Adrenal gland (tissue), 12 donors: ENCODE data around the gene MSL2. TPM values are rescaled to one million over a fixed set of nuclear protein-coding genes. Genes with fewer than 3 reads are reported as not detected.

Source experiments
- DNase-seq, 7 donors: peaks; one replicate each; pipeline ENCODE4 v3.0.0-alpha.2; 2019 to 2020
- H3K27ac ChIP-seq, 5 donors: fragments of 200-600 bp; sonication (generic) in 4 of 5; 1 replicate in 3 of 5; 2 replicates in 2 of 5; pipeline versions ENCODE4 v1.5.1 to v1.8.0; 2016 to 2020; ENCODE audit warnings: mild to moderate bottlenecking in 1 of 5
- H3K27me3 ChIP-seq: fragments of 200-600 bp; 2 replicates; pipeline ENCODE4 v1.8.0; 2021
- H3K36me3 ChIP-seq, 2 donors: fragments of 200-600 bp; replicated peaks in 1 of 2; 1 replicate in 1 of 2; 2 replicates in 1 of 2; pipeline versions ENCODE4 v1.5.1 to v1.8.0; 2018 to 2022
- H3K4me1 ChIP-seq, 2 donors: fragments of 200-600 bp; replicated peaks in 1 of 2; 1 replicate in 1 of 2; 2 replicates in 1 of 2; pipeline versions ENCODE4 v1.5.1 to v1.8.0; 2018 to 2021
- H3K4me3 ChIP-seq, 4 donors: fragments of 200-600 bp; sonication (generic) in 3 of 4; one replicate each; pipeline ENCODE4 v1.5.1; 2016 to 2018
- H3K9me3 ChIP-seq, 3 donors: fragments of 200-600 bp; sonication (generic) in 1 of 3; replicated peaks in 1 of 3; 1 replicate in 2 of 3; 2 replicates in 1 of 3; pipeline versions ENCODE4 v1.5.1 to v1.8.0; 2016 to 2021
- POLR2A ChIP-seq, 2 donors: fragments of 450-650 bp; IDR thresholded peaks; one replicate each; pipeline ENCODE4 v1.6.1; 2017; ENCODE audit warnings: antibody characterized with exemption in 2 of 2, mild to moderate bottlenecking in 2 of 2, moderate library complexity in 1 of 2
- WGBS, 4 donors: extraction: QIAGEN DNeasy Blood & Tissue Kit in 2 of 4; methylation state at CpG; one replicate each; pipeline versions ENCODE4 v1.1.5 to v1.1.7; 2013 to 2017; 5-methylcytosine and 5-hydroxymethylcytosine counted together
- intact Hi-C, 2 donors: fragments of 100-400 bp; cut with DNase I; formaldehyde crosslinking; loops; one replicate each; pipeline versions ENCODE4 v1.14.1 to v1.15.0; 2022 to 2023
- polyA plus RNA-seq, 3 donors: library from polyadenylated mRNA; stranded (reverse); fragments of 200-250 nt in 2 of 3; fragments of 350-450 nt in 1 of 3; fragmentation: Illumina TruSeq in 1 of 3; extraction: RNeasy Lipid Tissue Mini Kit (QIAGEN cat#74804) in 1 of 3; gene quantifications; one replicate each; pipeline ENCODE4 v1.2.3, GENCODE V29; 2013 to 2014
- total RNA-seq, 9 donors: library from RNA; depleted of rRNA in 4 of 9; stranded (reverse); fragments of >200 nt in 4 of 9; fragments of 120-200 nt in 1 of 9; fragmentation: NEBNext Ultra II Directional in 1 of 9; extraction: Animal tissue kit (Norgen Biotek cat#: 25700) in 1 of 9; gene quantifications; one replicate each; pipeline versions ENCODE4 v1.1.0 to v1.2.4, GENCODE V29; 2013 to 2023
- TF ChIP-seq, protein P1 (sequence below), 6 experiments: fragments of 450-650 bp in 4 of 6; fragments of 200-600 bp in 2 of 6; sonication (generic) in 1 of 6; IDR thresholded peaks; 1 replicate in 5 of 6; 2 replicates in 1 of 6; pipeline versions ENCODE4 v1.5.1 to v1.8.0; 2016 to 2021; ENCODE audit warnings: antibody characterized with exemption in 6 of 6, mild to moderate bottlenecking in 2 of 6, moderate library complexity in 1 of 6
- donor health status: healthy with polysubstance abuse.
- donor health status: Bipolar disorder and iron deficiency.
- donor health status: DM: yes; HTN: yes; CAD: no.
- donor health status: DM: no; HTN: no; CAD: no.
- donor health status: DM: no; HTN: no; CAD: no.
- donor health status: DM: yes; HTN: yes; CAD: no.

The MSL2 gene
- total and polyA plus RNA-seq, 12 donors, result 4.0 to 36.0 (median 19.1) TPM

DNA sequence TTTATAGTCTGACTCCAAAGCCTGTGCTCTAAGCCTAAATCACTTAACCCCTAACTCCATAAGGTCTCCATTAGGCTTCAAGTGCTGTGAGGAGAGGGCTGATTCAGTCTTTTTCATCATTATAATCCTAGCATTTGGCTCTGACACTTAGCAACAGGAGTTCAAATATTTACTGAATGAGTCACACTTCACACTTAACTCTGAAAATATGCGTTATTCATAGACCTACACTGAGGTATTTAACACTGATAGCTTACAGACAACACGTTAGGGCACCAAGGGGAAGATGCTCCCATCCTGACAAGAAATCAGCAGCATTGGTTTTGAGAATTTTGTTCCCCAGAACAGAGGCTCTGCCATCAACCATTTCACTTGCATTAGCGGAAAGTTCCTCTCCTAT, 53.5 kb downstream of the MSL2 start:
- H3K27ac ChIP-seq, result peak overlapping the region in 1 of 5 donors; percentile 23
- intact Hi-C loops, result no loop called here

GRCh38 chr3:136141891-136142290, 54.2 kb downstream of the MSL2 start:
- peaks cover 2 to 15% of the 10 kb centered on the region in 2 donors for H3K4me1 ChIP-seq
- no peak overlapping the region for H3K4me3 ChIP-seq
- 89 to 93% (median 91%) methylated on average over 4 of the region's 4 CpGs for WGBS, 4 donors
- TF ChIP-seq, protein P1, sequence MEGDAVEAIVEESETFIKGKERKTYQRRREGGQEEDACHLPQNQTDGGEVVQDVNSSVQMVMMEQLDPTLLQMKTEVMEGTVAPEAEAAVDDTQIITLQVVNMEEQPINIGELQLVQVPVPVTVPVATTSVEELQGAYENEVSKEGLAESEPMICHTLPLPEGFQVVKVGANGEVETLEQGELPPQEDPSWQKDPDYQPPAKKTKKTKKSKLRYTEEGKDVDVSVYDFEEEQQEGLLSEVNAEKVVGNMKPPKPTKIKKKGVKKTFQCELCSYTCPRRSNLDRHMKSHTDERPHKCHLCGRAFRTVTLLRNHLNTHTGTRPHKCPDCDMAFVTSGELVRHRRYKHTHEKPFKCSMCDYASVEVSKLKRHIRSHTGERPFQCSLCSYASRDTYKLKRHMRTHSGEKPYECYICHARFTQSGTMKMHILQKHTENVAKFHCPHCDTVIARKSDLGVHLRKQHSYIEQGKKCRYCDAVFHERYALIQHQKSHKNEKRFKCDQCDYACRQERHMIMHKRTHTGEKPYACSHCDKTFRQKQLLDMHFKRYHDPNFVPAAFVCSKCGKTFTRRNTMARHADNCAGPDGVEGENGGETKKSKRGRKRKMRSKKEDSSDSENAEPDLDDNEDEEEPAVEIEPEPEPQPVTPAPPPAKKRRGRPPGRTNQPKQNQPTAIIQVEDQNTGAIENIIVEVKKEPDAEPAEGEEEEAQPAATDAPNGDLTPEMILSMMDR (IDR thresholded peaks at IDR 0.05), result no peak
- TF ChIP-seq POLR2A (IDR thresholded peaks at IDR 0.05), result no peak
- no peaks in the 10 kb centered on the region for H3K9me3 ChIP-seq
- peak overlapping the region in 1 of 5 donors; percentile 6 for H3K27ac ChIP-seq
- H3K27me3 ChIP-seq, result no peaks in the 10 kb centered on the region
- no peak for DNase-seq
- no peaks in the 10 kb centered on the region for H3K36me3 ChIP-seq
- intact Hi-C loops, result no loop called here

More for the DNA sequence above, 53.5 kb downstream of the MSL2 start:
- H3K4me1 ChIP-seq, result peaks cover 4 to 20% of the 10 kb centered on the region in 2 donors
- no peaks in the 10 kb centered on the region for H3K9me3 ChIP-seq
- H3K36me3 ChIP-seq, result no peaks in the 10 kb centered on the region
- H3K27me3 ChIP-seq, result no peaks in the 10 kb centered on the region
- no peak for TF ChIP-seq POLR2A (IDR thresholded peaks at IDR 0.05)
- TF ChIP-seq, protein P1 (IDR thresholded peaks at IDR 0.05), result no peak
- DNase-seq, result no peak
- WGBS, 4 donors, result 45 to 73% (median 53%) methylated on average over 3 of the region's 3 CpGs
- H3K4me3 ChIP-seq, result no peak overlapping the region

DNA sequence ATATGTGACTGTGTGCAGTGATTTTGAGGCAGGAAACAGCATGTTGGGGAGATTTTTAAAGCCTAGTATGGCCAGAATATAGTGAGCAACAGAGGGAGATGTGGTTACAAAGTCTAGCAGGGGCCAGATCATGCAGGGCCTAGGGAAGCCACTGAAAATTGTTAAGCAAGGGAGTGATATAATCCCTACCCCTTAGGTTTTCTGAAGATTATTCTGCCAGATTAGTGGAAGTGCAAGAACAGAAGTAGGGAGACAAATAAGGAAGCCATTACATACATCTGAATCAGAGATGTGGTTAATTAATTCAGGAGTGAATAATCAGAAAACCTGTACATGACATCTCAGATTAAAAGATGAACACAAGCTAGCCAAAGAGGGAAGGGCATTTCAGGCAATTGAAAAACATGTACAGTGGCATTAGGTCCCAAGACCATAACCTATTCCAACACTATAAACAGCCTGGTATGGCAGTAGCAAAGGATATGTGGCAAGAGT, 54.8 kb downstream of the MSL2 start:
- no peak for DNase-seq
- no peaks in the 10 kb centered on the region for H3K36me3 ChIP-seq
- no peaks in the 10 kb centered on the region for H3K9me3 ChIP-seq
- no peak overlapping the region for H3K4me3 ChIP-seq
- no peak for TF ChIP-seq POLR2A (IDR thresholded peaks at IDR 0.05)
- TF ChIP-seq, protein P1 (IDR thresholded peaks at IDR 0.05), result no peak
- no peak overlapping the region for H3K27ac ChIP-seq
- no peaks in the 10 kb centered on the region for H3K27me3 ChIP-seq
- peaks cover 0 to 11% of the 10 kb centered on the region in 2 donors for H3K4me1 ChIP-seq
- intact Hi-C loops, result no loop called here

DNA sequence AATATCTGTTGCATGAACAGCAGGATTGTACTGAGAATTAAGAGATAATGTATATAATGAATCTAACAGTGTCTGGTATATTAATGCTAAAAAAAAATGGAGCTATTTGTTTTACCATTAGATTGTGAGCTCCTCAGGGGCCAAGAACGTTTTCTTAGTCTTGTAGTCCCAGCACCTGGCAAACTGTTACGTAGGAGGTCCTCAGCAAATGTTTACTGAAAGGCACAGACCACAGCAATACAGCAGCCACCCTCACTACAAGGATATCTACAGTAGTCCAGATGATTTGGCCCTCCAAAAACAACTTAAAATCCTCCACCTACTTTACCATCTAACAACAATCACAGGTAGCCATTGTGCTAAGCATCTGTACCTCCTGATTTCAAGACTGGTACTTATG, 59.7 kb downstream of the MSL2 start:
- intact Hi-C loops, result no loop called here
- Histone ChIP-seq H3K4me3 (no peak overlapping the region), H3K36me3 (no peaks in the 10 kb centered on the region), H3K4me1 (no peaks in the 10 kb centered on the region), H3K27me3 (no peaks in the 10 kb centered on the region), H3K9me3 (no peaks in the 10 kb centered on the region), H3K27ac (no peak overlapping the region)
- TF ChIP-seq POLR2A (IDR thresholded peaks at IDR 0.05), result no peak
- TF ChIP-seq, protein P1 (IDR thresholded peaks at IDR 0.05), result no peak
- no peak for DNase-seq
- 67 to 82% (median 78%) methylated on average over 2 of the region's 2 CpGs for WGBS, 4 donors
